H9 (cell line): ENCODE data around the gene LPAR2. TPM values are rescaled to one million over a fixed set of nuclear protein-coding genes. Genes with fewer than 3 reads are reported as not detected.

Source experiments
- DNase-seq: peaks from one replicate; pipeline ENCODE4 v3.0.0-alpha.2; 2017
- H2AFZ ChIP-seq: one replicate; pipeline ENCODE4 v1.6.1; 2013; ENCODE audit warnings: mild to moderate bottlenecking, low read length, control low read depth, moderate library complexity
- H2AK5ac ChIP-seq: 2 replicates; pipeline ENCODE4 v1.6.1; 2013; ENCODE audit warnings: low read length, control low read depth, mixed read lengths; ENCODE audit not compliant: insufficient read length
- H2BK120ac ChIP-seq: one replicate; pipeline ENCODE4 v1.6.1; 2013; ENCODE audit warnings: low read depth, mild to moderate bottlenecking, low read length, control low read depth, inconsistent platforms; ENCODE audit not compliant: poor library complexity, severe bottlenecking
- H2BK12ac ChIP-seq: 2 replicates; pipeline ENCODE4 v1.6.1; 2013; ENCODE audit warnings: low read length, control low read depth, mixed read lengths, low read depth; ENCODE audit not compliant: insufficient read length
- H2BK15ac ChIP-seq: 2 replicates; pipeline ENCODE4 v1.6.1; 2013; ENCODE audit warnings: low read depth, low read length, control low read depth
- H2BK20ac ChIP-seq: one replicate; pipeline ENCODE4 v1.6.1; 2013; ENCODE audit warnings: low read depth, mild to moderate bottlenecking, low read length, control low read depth, inconsistent platforms; ENCODE audit not compliant: poor library complexity, severe bottlenecking
- H2BK5ac ChIP-seq: 2 replicates; pipeline ENCODE4 v1.6.1; 2013; ENCODE audit warnings: low read length, control low read depth, mixed read lengths; ENCODE audit not compliant: insufficient read length
- H3K14ac ChIP-seq: 2 replicates; pipeline ENCODE4 v1.6.1; 2013; ENCODE audit warnings: low read length, control low read depth; ENCODE audit not compliant: insufficient read depth
- H3K18ac ChIP-seq: 2 replicates; pipeline ENCODE4 v1.6.1; 2013; ENCODE audit warnings: low read depth, mild to moderate bottlenecking, mixed read lengths, low read length, control low read depth; ENCODE audit not compliant: insufficient read length
- H3K23ac ChIP-seq: 2 replicates; pipeline ENCODE4 v1.6.1; 2013; ENCODE audit warnings: low read length, control low read depth, mixed read lengths, low read depth; ENCODE audit not compliant: insufficient read length
- H3K23me2 ChIP-seq: 2 replicates; pipeline ENCODE4 v1.6.1; 2013; ENCODE audit warnings: low read depth, mild to moderate bottlenecking, mixed read lengths, low read length, control low read depth; ENCODE audit not compliant: insufficient read length, poor library complexity, severe bottlenecking
- H3K27ac ChIP-seq: 2 replicates; pipeline ENCODE4 v1.5.1; 2013; ENCODE audit warnings: low read length, control low read depth, mixed read lengths, low read depth; ENCODE audit not compliant: insufficient read length
- H3K27me3 ChIP-seq: 2 replicates; pipeline ENCODE4 v1.6.1; 2013; ENCODE audit warnings: low read length, control low read depth, inconsistent platforms; ENCODE audit not compliant: insufficient read depth
- H3K4ac ChIP-seq: 2 replicates; pipeline ENCODE4 v1.6.1; 2013; ENCODE audit warnings: low read depth, mild to moderate bottlenecking, control low read depth, inconsistent platforms, low read length, moderate library complexity
- H3K4me1 ChIP-seq: 2 replicates; pipeline ENCODE4 v1.6.1; 2013; ENCODE audit warnings: low read length, control low read depth, inconsistent platforms; ENCODE audit not compliant: insufficient read depth
- H3K4me2 ChIP-seq: 2 replicates; pipeline ENCODE4 v1.6.1; 2013; ENCODE audit warnings: low read length, control low read depth, mixed read lengths; ENCODE audit not compliant: insufficient read length, insufficient read depth
- H3K56ac ChIP-seq: 2 replicates; pipeline ENCODE4 v1.6.1; 2013; ENCODE audit warnings: low read depth, mild to moderate bottlenecking, mixed read lengths, low read length, control low read depth; ENCODE audit not compliant: insufficient read length
- H3K79me1 ChIP-seq: 2 replicates; pipeline ENCODE4 v1.6.1; 2013; ENCODE audit warnings: low read depth, mild to moderate bottlenecking, moderate library complexity, low read length, control low read depth, inconsistent platforms; ENCODE audit not compliant: insufficient read depth, poor library complexity, severe bottlenecking
- H3K79me2 ChIP-seq: 2 replicates; pipeline ENCODE4 v1.6.1; 2013; ENCODE audit warnings: low read length, control low read depth, inconsistent platforms; ENCODE audit not compliant: insufficient read depth
- H3K9ac ChIP-seq: 2 replicates; pipeline ENCODE4 v1.6.1; 2013; ENCODE audit warnings: low read length, control low read depth, mixed read lengths; ENCODE audit not compliant: insufficient read length; ENCODE audit errors: extremely low read depth
- H3K9me3 ChIP-seq: one replicate; pipeline ENCODE4 v1.6.1; 2013; ENCODE audit warnings: low read depth, low read length, inconsistent platforms; ENCODE audit not compliant: control insufficient read depth
- H3T11ph ChIP-seq: one replicate; pipeline ENCODE4 v1.6.1; 2013; ENCODE audit warnings: mild to moderate bottlenecking, low read length, control low read depth, inconsistent platforms
- H4K20me1 ChIP-seq: one replicate; pipeline ENCODE4 v1.6.1; 2013; ENCODE audit not compliant: control insufficient read depth, insufficient read length, insufficient read depth
- H4K5ac ChIP-seq: 2 replicates; pipeline ENCODE4 v1.6.1; 2013; ENCODE audit warnings: low read depth, mild to moderate bottlenecking, mixed read lengths, low read length, control low read depth; ENCODE audit not compliant: insufficient read length
- H4K8ac ChIP-seq: replicated peaks from 2 replicates; pipeline ENCODE4 v1.6.1; 2013; ENCODE audit warnings: low read length, control low read depth, mixed read lengths, low read depth; ENCODE audit not compliant: insufficient read length
- H4K91ac ChIP-seq: 2 replicates; pipeline ENCODE4 v1.6.1; 2013; ENCODE audit warnings: low read depth, mild to moderate bottlenecking, moderate library complexity, mixed read lengths, low read length, control low read depth; ENCODE audit not compliant: insufficient read length
- H3K27ac Mint-ChIP-seq, 3 experiments: 2 replicates in 2 of 3; 3 replicates in 1 of 3; pipeline ENCODE4 v1.8.0; 2020 to 2021; ENCODE audit warnings: mixed read lengths in 3 of 3, mild to moderate bottlenecking in 1 of 3, moderate library complexity in 1 of 3
- H3K27me3 Mint-ChIP-seq: 2 replicates; pipeline ENCODE4 v1.8.0; 2021; ENCODE audit warnings: low read depth, mild to moderate bottlenecking, moderate library complexity, mixed read lengths
- H3K36me3 Mint-ChIP-seq, 3 experiments: 2 replicates in 2 of 3; 3 replicates in 1 of 3; pipeline ENCODE4 v1.8.0; 2020 to 2021; ENCODE audit warnings: low read depth in 3 of 3, mixed read lengths in 3 of 3; ENCODE audit not compliant: insufficient read depth in 1 of 3
- H3K4me1 Mint-ChIP-seq, 2 experiments: 2 replicates each; pipeline ENCODE4 v1.8.0; 2020; ENCODE audit warnings: mixed read lengths in 2 of 2
- H3K4me3 Mint-ChIP-seq, 2 experiments: 2 replicates in 1 of 2; 3 replicates in 1 of 2; pipeline ENCODE4 v1.8.0; 2020 to 2021; ENCODE audit warnings: mild to moderate bottlenecking in 2 of 2, mixed read lengths in 2 of 2, moderate library complexity in 1 of 2
- H3K9me3 Mint-ChIP-seq, 2 experiments: 2 replicates in 1 of 2; 3 replicates in 1 of 2; pipeline ENCODE4 v1.8.0; 2020; ENCODE audit warnings: mild to moderate bottlenecking in 2 of 2, mixed read lengths in 2 of 2, moderate library complexity in 1 of 2
- WGBS: extraction: QIAGEN DNeasy Blood & Tissue Kit; methylation state at CpG from one replicate; pipeline ENCODE4 v1.1.7; 2013; ENCODE audit warnings: missing lambda C conversion rate, low lambda C conversion rate, mixed read lengths; ENCODE audit not compliant: insufficient read length; ENCODE audit errors: extremely low coverage; 5-methylcytosine and 5-hydroxymethylcytosine counted together
- total RNA-seq: library from RNA; stranded (reverse); gene quantifications from 2 replicates; pipeline ENCODE4 v1.2.1, GENCODE V29; 2021
- TF ChIP-seq, protein P1 (sequence below): fragments of 200-600 bp; sonication (generic); conservative IDR thresholded peaks from 3 replicates; pipeline ENCODE4 v1.8.0; 2021; ENCODE audit warnings: antibody characterized with exemption, mild to moderate bottlenecking

LPAR2 gene
- total RNA-seq, 1 experiment from 2014 or later: 51.8 TPM

DNA sequence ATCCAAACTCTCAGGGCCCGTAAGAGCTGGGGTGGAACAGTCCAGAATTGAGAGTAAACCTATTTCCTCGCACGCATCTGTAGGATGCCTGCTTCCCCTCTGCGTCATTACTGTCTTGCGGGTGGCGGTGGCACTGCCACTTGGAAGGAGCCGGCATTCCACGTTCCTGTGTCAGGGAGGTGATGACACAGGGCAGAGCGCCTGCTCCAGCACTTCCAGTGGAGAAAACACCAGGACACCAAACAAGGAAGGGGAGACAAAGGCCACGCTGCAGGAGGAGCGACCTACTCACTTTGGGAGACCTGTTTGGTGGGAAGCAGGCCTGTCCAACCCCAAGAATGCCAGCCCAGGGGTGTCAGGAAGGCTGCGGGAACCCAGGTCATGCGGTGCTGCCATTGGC, 46.6 kb downstream of the LPAR2 start:
- Histone ChIP-seq H2BK12ac (no peak overlapping the region), H3K9ac (no peak overlapping the region), H3K4me2 (no peak overlapping the region), H4K20me1 (no peaks in the 10 kb centered on the region), H3K4me1 (no peaks in the 10 kb centered on the region), H4K91ac (no peak overlapping the region), H2BK20ac (no peak overlapping the region), H2BK15ac (no peak overlapping the region), H3K27ac (no peak overlapping the region), H2AFZ (no peak overlapping the region), H3K23me2 (no peaks in the 10 kb centered on the region), H3T11ph (no peak overlapping the region), H3K14ac (no peak overlapping the region), H2BK5ac (no peak overlapping the region), H4K5ac (no peak overlapping the region), H3K79me1 (no peaks in the 10 kb centered on the region), H3K4ac (no peak overlapping the region), H3K23ac (no peak overlapping the region), H3K56ac (no peak overlapping the region), H3K9me3 (no peaks in the 10 kb centered on the region), H3K79me2 (no peaks in the 10 kb centered on the region), H2BK120ac (no peak overlapping the region), H3K27me3 (no peaks in the 10 kb centered on the region), H3K18ac (no peak overlapping the region), H4K8ac (no peak overlapping the region), H2AK5ac (no peak overlapping the region)
- H3K4me1 Mint-ChIP-seq: peaks cover 0 to 5% of the 10 kb centered on the region in 2 experiments; a peak in 1 of 4 replicates
- DNase-seq: no peak
- H3K9me3 Mint-ChIP-seq: no peaks in the 10 kb centered on the region
- H3K27ac Mint-ChIP-seq: no peak overlapping the region; a peak in 1 of 7 replicates
- H3K27me3 Mint-ChIP-seq: peaks cover 19% of the 10 kb centered on the region
- WGBS: no CpG with 5 or more reads among the region's 13 CpGs
- TF ChIP-seq, protein P1, sequence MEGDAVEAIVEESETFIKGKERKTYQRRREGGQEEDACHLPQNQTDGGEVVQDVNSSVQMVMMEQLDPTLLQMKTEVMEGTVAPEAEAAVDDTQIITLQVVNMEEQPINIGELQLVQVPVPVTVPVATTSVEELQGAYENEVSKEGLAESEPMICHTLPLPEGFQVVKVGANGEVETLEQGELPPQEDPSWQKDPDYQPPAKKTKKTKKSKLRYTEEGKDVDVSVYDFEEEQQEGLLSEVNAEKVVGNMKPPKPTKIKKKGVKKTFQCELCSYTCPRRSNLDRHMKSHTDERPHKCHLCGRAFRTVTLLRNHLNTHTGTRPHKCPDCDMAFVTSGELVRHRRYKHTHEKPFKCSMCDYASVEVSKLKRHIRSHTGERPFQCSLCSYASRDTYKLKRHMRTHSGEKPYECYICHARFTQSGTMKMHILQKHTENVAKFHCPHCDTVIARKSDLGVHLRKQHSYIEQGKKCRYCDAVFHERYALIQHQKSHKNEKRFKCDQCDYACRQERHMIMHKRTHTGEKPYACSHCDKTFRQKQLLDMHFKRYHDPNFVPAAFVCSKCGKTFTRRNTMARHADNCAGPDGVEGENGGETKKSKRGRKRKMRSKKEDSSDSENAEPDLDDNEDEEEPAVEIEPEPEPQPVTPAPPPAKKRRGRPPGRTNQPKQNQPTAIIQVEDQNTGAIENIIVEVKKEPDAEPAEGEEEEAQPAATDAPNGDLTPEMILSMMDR: no peak
- no peaks in the 10 kb centered on the region for H3K36me3 Mint-ChIP-seq
- H3K4me3 Mint-ChIP-seq: no peak overlapping the region
